RCC 7860 (cell line): ENCODE measurements around the gene TSC22D1.

Experiments used
- DNase-seq: peaks from one replicate; pipeline ENCODE4 v3.0.0-alpha.2; 2015; ENCODE audit warnings: low spot score
- FAIRE-seq: peaks from 2 replicates; lab custom pipeline; 2012; peaks lifted over from hg19 to GRCh38; lab: Jason Lieb, UNC

The TSC22D1 gene

DNA sequence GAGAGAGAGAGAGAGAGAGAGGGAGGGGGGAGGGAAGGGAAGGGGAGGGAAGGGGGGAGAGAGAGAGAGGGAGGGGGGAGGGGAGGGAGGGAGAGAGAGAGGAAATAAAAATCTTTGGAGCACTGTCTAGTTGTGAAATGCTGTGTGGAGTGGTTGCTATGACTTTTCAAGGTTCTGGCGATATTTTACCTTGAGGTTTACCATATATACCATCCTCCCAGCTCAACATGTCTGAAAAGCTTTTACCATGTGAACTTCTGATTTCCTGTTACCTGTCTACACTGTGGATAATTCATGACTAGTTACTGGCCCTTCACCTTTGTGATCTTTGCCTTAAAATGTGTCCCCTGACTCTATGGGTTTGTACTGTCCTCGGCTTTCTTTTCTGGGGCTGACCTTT lies 164.3 kb downstream of the TSC22D1 start:
- no peak for DNase-seq
- FAIRE-seq, result no peak

DNA sequence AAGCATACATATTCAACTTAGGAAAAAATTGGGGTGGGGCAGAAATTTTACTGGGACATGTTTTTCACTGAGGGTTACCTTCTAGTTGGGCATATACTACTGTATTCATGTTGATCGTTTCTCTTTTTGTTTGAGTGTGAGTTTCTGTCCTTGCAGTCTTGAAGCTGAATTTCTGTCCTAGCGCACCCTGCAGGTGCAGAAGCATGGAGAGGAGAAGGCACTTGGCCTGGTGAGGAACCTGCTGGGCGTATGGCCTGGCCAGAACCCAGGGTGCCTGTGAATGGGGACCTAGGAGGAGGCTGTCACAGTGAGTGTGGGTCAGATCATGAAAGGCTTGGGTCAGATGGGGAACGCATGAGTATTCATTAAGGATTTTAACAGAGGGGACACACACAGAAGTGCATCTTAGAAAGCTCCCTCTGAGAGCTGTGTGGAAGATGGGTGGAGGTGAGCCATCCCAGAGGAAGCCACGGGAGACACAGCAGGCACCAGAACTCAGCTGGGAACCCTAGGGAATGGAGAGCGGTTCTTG lies 165.7 kb downstream of the TSC22D1 start:
- DNase-seq (no peak), FAIRE-seq (no peak)

DNA sequence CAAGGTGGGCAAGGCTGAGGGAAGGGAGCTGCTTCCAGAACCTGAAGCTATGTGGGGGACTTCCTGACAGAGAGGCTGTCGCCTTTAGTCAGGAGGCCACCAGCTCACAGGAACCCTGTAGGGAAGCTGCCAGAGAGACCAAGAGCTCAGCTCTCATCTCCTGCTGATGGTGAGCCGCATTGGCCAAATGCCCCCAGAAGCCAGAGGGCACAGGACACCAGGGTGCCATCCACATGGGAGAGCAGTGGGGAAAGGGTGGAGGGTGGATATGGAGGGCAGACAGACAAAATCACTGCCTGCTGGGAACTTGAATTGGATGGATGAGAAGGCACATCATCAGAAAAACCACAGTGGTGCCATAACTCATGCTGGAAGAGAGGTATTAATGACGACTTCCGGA lies 166.5 kb downstream of the TSC22D1 start:
- DNase-seq, result no peak
- no peak for FAIRE-seq

DNA sequence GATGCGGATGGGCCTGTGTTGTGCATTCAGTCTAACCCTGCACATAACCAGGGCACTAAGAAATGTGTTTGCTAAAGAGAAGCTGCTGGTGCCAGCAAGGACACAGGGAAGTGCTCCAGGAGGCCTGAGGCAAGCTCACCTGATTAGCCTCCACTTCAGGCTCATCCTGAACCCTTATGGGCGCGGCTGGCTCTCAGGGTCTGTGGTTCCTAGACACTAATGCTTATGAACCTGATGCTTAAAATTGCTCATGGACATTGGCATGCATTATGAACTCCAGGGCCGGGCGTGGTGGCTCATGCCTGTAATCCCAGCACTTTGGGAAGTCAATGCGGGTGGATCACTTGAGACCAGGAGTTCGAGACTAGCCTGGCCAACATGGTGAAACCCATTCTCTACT lies 168.2 kb downstream of the TSC22D1 start:
- no peak for FAIRE-seq
- no peak for DNase-seq

DNA sequence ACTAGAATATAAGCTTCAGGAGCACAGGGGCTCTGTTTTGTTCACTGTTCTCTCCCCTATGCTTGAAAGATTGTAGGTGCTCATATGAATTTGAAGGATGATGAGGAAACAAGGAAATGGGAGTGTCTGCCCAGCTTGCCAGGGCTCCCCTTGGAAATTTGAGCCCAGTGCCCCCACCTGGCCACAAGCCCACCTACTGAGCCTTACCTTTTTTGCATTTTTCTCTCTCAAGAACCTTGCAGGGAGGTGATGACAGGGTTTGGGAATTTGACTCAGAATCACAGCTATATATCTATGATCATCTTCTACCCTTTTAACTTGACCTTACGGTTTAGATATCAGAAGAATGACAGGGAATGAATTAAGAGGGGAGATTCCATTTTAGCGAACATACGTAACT lies 168.8 kb downstream of the TSC22D1 start:
- no peak for FAIRE-seq

DNA sequence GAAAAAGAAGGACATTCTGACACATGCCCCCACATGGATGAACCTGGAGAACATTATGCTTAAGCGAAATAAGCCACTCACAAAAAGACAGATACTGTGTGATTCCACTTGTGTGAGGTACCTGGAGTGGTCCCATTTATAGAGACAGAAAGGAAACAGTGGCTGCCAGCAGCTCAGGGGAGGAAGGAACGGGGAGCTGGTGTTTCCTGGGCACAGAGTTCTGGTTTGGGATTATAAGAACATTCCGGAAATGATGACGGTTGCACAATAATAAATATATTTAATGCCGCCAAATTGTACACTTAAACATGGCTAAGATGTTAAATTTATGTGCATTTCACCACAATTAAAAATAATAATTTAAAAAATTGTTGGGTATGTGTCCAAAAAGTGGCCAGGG lies 169.5 kb downstream of the TSC22D1 start:
- no peak for FAIRE-seq
- no peak for DNase-seq

More for the DNA sequence above, 168.8 kb downstream of the TSC22D1 start:
- no peak for DNase-seq

DNA sequence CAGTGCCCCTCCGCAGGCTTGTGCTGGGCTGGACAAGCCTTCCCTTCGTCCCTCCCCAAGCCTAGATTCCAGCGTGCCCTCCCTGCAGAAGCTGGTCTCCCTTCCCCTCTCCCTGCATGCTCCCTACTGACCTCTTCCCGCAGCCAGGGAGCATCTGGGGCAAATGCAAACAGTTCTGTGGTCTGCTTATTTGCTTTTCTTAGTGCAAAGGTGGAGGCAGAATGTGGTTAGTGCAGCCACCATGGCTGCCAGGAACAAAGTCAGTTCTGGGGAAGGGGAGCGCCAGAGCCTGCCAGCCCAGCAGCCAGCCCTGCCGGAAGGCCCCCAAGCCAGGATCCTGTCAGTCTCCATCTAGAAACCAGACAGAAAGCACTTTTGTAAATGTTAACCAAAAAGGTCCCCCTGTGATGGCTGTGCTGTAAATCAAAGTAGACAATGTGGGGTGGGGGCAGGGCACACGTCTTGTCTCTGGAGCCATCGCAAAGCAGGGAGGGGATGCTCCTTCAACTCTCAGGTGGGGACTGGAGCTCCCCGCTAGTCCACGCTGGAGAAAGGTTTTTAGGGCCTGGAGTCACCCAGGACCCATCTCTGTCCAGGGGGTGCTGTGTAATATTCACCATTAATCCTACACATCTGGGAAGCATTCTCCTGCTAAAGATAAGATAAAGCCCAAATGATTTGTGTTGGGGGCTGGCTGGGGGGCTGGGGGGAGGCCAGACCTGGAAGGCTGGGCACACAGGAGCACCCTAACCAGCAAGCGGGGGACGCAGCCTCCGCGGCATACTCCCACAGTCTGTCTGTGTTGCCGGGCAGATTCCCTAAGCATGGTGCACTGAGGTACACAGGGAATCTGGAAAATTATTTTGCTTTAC lies 171.6 kb downstream of the TSC22D1 start:
- DNase-seq (no peak), FAIRE-seq (no peak)

DNA sequence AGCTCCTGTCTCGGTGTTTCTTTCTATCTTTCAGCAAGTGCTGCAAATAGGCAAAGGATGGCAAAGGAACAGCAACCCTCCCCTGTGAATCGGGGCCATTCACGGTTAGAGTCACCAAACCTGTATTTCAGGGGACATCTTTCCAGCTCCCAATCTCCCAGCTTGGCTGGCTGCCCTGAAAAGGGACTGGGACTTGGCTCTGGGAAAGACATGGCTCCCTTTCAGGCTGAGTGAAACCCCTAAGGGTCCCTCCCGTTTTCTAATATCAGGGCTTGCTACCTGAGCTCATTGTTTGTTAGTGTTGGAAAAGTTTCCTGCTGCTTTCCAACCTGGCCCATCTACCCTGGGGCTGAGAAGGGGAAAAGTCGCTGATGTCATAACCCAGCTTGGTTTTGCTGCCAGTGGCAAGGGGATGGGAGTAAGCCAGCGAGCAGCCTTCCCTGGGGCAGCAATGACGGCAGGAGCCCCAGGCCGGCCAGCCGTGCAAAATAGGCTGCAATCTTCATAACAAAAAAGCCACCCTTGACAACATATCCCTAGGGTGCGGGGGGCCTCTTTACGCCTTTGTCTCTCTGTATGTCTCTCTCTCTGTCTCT lies 172.6 kb downstream of the TSC22D1 start:
- FAIRE-seq (no peak), DNase-seq (no peak)

DNA sequence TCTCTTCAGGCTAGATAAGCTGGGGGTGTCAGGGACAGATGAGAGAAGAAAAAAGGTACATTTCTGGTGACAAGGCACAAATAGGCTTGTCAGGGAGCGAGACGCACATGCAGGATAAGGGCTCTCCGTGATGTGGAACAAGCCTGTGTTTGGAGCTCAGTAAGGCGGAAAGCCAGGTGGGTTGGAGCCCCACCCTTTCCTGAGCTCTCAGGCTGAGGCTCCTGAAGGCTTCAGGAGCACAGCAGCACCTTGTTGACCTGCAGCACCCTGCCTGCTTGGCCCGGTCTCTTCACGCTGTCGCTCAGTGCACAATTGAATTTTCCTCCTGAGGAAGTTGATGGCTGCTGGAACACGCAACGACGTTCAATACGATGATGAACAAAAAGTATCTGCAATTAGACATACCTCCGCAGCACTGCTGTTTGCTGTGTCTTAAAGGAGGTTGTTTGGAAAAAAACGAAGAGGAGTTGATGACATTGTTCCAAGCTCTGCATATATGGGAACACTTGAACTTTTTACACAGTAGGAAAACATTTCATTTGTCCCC lies 173.2 kb downstream of the TSC22D1 start:
- FAIRE-seq (no peak), DNase-seq (no peak)

DNA sequence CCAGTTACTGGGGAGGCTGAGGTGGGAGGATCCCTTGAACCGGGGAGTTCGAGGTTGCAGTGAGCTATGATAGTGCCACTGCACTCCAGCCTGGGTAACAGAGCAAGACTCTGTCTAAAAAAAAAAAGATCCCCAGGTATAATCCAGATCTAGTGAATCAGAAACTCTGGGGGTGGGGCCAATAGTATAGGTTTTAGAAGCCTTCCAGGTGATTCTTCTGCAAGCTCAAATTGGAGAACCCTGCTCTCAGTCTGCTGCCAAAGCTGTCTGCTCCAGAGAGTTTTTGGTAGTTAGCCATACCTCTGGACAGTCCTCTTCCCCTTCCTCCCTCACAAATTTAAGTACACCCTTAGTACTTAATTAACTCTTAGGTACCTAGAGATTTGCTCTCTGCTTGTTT lies 174.6 kb downstream of the TSC22D1 start:
- FAIRE-seq (no peak), DNase-seq (no peak)

DNA sequence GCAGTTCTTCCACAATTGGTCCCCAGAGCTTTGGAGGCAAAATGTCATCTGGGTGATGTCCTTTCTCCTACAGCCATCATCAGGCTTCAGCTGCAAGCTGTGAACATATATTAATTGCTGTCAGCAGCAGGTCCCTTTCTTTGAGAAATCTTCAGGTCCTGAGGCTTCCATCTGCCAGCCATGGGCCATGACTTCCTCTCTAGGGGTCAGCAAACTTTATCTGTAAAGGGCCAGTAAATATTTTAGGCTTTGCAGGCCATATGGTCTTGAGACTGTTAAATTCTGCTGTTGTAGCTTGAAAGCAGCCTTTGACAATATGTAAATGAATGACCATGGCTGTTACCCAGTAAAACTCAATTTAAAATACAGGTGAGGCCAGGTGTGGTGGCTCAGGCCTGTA lies 175.4 kb downstream of the TSC22D1 start:
- FAIRE-seq (no peak), DNase-seq (no peak)

DNA sequence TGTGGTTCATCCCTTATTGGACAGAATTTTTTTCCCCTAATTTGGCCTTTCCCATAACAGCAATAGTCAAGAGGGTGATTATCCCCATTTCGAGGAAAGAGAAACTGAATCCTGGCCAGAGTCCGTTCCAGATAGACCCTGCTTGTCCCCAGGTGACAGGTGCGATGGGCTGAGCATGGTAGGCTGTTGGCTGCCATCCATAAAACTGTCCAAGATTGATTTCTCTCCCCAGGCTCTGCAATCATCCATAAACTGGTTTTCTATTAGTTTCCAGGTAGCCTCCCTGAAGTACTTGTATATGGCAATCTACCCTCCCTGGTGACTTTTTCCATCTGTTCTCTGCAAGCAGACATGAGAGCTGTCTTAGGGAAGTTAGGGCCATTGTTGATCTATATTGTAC lies 177.1 kb downstream of the TSC22D1 start:
- no peak for FAIRE-seq
- no peak for DNase-seq

DNA sequence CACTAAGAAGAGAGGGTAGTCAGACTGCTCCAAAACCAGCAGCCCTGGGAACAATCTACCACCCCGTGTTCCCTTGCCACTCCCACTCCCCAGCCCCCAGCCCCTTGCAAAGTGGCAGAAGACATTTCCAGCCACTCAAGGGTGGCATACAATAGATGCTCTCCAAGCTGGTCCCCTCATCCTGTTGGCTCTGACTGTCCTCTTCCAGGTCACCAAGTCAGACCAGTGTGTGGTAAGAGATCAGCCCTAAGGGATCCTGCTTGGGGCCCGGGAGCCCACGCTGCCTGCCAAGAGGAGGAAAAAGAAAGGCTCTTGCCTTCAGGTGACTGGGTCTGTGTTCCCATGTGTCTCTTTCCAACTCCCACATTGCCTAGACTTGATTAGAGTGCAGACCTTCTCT lies 177.5 kb downstream of the TSC22D1 start:
- FAIRE-seq, result no peak
- DNase-seq, result no peak

DNA sequence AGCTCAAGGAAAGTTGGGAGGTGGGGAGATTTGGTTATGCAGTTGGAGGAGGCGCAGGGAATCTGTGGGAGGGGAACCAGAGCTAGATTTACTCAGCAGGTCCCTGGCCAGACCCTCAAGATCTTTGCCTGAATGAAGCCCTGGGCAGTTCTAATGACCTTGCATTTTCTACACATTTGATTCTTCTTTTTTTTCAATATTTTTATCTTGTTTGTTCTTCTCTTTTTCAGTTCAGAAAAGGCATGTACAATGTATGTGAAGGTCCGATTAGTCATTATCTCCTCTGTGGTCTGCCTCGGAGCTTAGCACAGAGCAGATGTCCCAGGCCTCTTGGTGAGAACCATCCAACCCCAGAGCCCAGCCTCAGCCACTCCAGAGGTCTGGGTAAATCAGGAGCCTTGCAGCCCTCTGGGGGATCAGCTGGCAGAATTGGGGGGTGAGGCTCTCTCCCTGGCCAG lies 178.3 kb downstream of the TSC22D1 start:
- DNase-seq, result no peak
- no peak for FAIRE-seq

DNA sequence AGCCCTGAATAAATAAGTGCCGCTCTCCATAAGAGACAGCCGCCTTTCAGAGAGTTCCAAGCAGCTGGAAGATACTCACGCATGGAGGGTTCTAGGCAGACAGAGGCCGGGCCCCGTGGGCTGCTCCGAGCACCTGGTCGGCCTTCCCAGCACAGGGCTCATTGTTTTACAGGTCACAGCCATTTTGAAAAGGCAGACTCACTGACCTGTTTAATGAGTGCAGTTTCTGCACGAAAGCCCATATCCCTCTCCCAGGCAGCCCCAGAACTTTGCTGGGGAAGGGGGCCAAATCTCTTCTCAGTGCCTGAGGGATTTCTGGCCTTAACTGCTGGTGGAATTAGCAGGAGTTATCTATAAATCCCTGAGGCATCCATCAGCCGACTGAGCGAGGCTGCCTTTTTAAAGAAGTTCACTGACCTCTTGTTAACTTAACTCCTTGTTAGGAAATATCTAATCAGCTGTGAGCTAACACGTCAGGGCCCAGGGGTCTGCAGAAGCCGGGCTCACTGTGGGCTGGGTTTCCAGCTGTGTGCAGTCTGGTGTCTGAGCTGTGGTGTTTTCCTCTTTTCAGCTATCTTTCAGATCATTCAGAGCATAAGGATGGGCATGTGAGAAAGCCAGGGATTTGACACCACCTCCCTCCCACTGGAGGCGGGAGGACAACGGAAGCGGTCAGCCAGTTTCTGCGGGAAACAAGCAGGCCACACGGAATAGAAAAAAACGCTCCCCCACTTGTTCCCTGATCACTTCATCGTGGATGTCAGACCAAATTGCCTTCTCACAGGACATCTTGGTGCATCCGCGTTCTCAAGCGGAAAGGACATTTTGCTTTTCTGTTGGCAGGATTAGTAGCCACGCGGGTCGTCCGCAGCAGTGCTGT lies 179.2 kb downstream of the TSC22D1 start:
- DNase-seq (no peak), FAIRE-seq (no peak)

DNA sequence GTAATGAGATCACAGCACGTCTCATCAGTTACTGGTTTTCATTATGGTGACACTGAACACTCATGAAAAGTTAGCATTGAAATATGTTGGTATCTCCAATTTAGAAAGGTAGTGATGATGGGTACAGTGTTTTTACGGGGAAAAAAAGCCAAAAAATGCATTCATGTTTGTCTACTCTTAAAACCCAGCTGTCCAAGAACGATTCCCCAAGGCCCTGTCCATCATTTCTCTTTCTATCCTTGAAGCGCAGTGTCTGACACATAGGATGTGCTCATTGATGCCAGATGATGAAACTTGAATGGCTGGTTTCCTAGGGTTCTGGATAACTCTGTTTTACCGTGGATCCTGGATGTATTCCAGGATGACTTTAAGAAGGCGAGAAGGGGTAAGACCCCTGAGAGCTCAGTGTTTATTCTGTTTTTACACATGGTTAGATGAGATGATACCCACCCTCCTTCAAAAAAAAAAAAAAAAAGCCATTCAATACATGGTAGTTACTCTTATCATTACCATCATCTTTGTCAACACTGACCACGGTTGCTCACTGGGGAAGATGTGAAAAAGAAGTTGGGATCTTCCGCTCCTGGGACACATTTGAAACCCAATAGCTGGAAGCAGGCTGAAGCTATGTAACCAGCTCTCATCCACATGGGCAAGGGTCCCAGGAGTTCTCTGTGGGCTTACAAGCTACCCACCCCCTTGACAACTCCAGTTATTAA lies 180.0 kb downstream of the TSC22D1 start:
- FAIRE-seq (no peak), DNase-seq (no peak)

DNA sequence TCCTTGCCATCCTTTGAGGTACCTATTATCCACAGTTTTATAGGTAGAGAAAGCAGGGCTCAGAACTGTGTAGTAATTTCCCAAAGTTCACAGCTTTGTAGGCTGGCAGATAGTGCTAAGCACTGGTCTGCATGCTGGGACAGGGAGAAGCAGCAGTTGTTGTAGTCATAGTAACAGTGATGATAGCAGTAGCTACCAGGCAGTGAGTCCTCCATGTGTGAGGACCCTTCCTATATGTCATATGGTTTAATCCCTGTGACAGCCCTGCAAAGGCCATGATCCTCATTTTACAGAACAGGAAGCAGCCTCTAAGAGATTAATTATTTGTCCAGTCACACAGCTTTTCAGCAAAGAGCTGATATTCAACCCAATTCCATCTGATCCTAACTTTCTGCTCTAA lies 181.5 kb downstream of the TSC22D1 start:
- FAIRE-seq, result no peak
- no peak for DNase-seq

DNA sequence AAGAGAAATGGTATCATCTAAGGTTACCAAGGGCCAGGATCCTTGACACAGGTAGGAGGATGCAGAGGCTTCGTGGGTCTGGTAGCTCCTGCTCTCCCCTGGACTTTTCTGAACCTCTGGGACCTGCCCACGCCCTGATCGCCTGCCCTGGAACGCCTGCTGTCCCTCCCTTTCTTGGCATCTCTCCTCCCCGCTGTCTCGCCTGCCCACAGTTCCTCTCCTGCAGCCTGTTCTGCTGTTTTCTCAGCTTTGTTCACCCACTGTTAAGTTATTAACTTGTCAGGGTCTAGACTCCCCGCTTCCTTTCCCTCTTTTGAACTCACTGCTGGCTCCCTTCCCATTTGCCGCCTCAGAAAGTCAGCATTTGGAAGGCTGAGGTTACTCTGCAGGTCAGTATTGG lies 182.7 kb downstream of the TSC22D1 start:
- peak; percentile 45 for FAIRE-seq

DNA sequence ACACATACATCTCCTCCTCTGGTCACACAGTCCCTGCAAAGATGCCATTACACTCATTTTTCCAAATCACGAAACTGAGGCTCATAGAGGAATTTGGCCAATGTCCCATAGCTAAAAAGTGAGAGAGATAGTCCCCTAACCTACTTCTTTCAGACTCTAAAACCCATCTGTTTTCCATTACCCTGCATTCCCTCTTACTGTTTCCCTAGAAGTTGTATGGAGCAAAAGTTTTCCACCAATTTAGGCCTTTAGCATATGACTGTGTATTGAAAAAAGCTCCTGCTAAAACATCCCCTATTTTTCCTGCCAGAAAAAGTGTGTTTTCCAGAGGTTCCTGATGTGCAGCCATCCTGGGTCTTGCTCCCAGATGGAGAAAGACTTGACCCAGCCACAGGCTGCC lies 186.3 kb downstream of the TSC22D1 start:
- no peak for DNase-seq
- FAIRE-seq, result no peak

More for the DNA sequence above, 182.7 kb downstream of the TSC22D1 start:
- no peak for DNase-seq

DNA sequence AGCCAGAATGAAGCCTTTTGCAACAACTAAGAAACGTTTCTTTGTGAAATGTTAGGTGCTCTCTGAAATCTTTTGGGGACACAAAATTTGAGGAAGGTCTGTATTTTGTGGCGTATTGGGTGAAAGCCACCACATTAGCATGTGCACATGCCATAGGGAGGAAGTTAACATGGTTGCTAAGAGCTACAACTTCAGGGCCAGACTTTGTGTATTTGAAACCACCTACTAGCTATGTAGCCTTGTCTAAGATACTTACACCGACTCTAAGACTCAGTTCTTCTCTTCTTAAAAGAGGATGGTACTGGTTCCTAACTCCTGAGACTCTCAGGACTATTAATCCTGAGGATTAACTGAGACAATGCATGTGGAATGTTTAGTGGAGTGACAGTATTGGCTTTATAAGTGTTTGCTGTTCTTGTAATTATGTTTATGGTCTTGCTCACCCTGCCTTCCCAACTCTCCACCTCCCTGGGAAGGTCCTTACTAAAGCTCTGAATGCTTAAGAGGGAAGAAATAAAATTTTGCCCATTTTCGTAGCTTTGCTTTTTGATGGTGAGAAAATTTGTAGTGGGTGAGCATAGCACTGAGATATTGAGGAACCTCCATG lies 187.0 kb downstream of the TSC22D1 start:
- DNase-seq, result no peak
- no peak for FAIRE-seq
